Measurements from ENCODE around the gene SLC17A8.

Gene SLC17A8

DNA sequence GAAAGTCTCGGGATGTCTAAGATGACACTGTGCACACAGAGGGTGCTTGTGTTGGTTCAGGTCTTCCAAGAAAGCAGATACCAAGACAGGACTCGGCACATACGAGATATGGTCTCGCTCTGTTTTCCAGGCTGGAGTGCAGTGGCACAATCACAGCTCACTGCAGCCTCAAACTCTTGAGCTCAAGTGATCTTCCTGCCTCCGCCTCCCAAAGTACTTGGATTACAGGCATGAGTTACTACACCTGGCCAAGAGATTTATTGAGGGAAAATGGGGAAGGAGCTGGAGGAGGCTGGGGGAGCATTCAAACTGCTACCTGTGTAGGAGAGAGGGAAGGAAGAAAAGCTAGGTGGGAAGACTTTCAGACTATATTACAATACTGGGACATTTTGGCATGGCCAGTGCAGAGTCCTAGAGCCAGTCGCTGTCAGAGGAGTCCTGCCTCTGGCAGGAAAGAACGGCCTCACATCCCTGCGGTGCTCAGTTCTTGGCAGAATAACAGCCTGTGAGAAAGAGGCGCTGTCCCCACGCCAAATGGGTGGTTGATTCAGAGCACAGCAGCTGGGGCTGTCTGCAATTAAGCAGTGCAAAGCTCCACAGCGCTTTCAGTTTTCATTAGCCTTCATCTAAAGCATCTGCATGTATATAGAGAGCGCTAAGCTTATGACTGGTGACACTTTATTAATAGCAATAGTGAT is 18.3 kb downstream of the SLC17A8 start:
- TF ChIP-seq, protein P1, sequence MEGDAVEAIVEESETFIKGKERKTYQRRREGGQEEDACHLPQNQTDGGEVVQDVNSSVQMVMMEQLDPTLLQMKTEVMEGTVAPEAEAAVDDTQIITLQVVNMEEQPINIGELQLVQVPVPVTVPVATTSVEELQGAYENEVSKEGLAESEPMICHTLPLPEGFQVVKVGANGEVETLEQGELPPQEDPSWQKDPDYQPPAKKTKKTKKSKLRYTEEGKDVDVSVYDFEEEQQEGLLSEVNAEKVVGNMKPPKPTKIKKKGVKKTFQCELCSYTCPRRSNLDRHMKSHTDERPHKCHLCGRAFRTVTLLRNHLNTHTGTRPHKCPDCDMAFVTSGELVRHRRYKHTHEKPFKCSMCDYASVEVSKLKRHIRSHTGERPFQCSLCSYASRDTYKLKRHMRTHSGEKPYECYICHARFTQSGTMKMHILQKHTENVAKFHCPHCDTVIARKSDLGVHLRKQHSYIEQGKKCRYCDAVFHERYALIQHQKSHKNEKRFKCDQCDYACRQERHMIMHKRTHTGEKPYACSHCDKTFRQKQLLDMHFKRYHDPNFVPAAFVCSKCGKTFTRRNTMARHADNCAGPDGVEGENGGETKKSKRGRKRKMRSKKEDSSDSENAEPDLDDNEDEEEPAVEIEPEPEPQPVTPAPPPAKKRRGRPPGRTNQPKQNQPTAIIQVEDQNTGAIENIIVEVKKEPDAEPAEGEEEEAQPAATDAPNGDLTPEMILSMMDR (IDR thresholded peaks at IDR 0.05), result no peak

DNA sequence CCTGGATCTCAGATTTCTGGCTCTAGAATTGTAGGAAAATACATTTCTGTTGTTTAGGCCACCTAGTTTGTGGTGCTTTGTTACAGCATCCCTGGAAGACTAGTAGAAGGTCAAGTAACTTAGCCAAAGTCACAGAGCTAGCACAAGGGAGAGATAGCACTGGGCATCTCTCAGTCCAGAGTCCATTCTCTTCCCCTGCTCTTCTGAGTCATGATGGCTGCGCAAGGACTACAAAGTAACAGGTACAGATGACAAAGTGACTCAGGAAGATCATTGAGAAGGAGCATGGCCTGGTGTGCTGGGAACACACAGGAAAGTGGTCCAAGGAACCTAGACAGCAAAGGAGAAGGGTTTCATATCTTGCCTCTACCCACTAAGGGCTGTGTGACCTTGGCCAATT is 19.3 kb downstream of the SLC17A8 start:
- TF ChIP-seq, protein P1 (IDR thresholded peaks at IDR 0.05), result no peak

DNA sequence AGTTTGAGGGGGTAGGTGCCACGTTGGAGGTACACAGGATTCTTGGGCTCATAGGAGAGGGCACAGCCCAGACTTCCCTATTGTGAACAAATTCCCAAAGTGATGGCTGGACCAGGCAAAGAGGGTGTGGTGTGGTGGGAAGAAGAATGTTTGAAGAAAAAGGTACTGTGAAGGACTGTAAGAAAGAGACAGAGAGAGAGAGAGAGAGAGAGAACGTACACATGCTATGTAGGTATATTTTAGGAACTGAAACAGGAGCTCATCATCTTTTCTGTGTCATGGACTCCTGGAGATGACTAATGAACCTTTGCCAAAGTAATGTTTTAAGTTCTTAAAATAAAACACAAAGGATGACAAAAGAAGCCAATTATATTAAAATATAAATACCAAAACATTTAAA is 24.5 kb downstream of the SLC17A8 start:
- TF ChIP-seq, protein P1 (IDR thresholded peaks at IDR 0.05), result no peak

DNA sequence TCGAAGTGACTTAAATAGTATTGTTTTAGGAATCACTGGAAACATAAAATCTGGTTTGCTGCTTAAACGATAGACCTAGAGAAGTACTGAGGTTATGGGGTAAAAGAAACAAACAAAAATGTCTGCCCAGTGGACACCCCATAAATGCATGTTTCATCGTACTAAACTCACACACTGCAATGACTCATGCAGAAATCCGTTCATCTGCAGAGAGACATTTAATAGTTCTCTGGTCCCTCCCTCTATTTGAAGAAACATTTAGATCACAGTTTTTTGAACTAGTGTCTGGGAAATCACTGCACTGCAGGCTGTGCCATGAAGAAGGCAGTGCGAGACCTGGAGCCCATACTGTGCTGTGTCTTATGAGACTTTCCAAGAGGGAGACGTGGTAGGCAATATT is 25.5 kb downstream of the SLC17A8 start:
- TF ChIP-seq, protein P1 (IDR thresholded peaks at IDR 0.05), result no peak

DNA sequence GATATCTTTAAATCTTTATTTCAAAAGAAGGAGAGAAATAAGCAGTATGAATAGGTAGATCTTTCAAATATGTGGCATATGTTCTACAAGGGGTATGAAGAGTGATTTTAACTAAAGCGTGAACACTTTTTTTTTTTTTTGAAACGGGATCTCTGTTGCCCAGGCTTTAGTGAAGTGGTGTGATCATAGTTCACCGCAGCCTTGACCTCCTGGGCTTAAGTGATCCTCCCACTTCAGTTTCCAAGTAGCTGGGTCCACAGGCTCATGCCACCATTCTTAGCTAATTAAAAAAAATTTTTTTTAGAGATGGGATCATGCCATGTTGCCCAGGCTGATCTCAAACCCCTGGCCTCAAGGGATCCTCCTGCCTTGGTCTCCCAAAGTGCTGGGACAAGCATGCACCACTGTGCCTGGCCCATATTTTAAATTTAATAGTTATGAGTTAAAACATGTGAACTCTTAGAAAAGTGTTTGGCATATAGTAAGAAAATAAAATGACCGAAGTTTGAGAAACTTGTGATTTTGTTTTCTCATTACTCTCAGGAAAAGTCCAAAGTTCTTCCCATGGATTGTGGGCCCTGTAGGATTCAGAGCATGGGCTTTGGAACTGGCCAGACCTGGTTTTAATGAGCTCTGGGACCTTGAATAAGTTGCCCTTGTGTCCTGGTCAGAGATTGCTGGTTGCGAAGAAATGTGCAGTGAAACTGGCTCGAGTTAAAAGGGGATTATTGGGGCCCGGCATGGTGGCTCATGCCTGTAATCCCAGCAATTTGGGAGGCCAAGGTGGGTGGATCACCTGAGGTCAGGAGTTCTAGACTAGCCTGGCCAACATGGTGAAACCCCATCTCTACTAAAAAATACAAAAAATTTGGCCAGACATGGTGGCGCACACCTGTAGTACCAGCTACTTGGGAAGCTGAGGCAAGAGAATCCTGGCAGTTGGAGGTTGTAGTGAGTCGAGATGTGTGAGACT is 27.0 kb downstream of the SLC17A8 start:
- TF ChIP-seq, protein P1 (IDR thresholded peaks at IDR 0.05), result no peak

DNA sequence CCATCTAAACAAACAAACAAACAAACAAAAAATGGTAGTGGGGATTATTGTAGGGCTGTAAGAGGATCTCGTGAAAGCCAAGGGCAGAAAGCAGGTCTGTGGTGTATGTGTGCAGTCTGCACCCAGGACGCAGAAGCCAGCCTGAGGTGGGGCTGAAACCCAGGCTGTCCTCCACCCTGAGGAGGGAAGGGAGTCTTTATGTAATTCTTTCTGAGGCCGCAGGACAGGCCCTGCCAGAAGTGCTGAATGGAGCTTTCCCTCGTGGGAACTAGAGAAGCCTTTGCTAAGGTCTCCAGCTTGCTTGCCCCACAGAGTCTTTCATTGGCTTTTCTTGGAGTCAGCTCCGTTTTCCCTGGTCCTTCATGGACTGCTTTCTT is 27.7 kb downstream of the SLC17A8 start:
- TF ChIP-seq, protein P1 (IDR thresholded peaks at IDR 0.05), result no peak

DNA sequence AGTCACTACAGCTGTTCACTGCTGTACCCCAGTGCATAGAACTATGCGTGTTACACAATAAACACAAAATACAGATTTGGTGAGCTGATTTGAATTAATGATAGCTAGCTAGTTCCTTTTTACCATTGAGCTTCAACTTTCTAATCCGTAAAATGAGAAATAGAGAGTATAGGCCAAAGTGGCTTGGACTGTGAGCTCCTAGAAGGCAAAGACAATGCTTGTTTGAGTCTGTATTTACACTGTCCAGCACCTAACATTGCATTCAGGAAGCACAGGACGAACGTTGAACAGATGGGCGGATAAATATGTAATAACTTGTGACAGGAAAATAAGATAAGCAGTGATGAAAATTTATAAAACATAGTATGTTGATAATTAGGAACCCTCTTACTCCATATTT is 31.5 kb downstream of the SLC17A8 start:
- TF ChIP-seq, protein P1 (IDR thresholded peaks at IDR 0.05), result no peak
